SHP77 (cell line): ENCODE results near the gene CHI3L2.

Experiments
- DNase-seq, 2 experiments: peaks; one replicate each; lab custom pipeline; 2025; lab: John Stamatoyannopoulos, UW

The CHI3L2 gene

GRCh38 chr1:111221276-111221632 is 6.3 kb upstream of the CHI3L2 start:
- no peak for DNase-seq

DNA sequence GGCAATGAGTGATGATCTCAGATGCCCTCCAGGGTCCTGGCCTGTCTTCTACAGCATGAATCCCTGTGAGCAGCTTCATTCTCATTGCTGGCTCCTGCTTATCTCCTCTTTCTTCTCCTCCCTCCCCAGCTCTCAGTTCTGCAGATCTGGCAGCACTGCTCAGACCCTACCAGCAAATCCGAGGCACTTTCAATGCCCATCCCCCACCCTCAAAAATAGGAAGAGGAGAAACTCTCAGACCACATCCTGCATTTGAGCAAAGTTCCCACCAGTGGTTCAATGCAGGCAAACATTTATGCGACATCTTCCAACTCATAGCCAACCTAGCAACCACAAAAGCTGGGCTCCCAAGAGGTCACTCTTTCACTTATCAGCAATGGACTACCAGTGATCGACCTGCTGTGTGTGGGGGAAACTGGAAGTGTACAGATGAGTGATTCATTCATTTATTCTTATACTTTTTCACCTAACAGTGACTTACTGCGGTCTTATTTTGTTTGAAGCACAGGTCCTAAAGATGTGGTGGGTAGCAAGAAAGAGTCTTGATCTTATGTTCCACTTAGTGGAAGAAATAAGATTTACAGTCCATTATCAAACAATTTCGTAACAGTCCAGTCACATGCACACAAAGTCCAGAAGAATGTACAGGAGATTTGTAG is 5.8 kb upstream of the CHI3L2 start:
- DNase-seq, result no peak

GRCh38 chr1:111222308-111223125 is 5.0 kb upstream of the CHI3L2 start:
- peak; percentile 35 to 64 for DNase-seq

GRCh38 chr1:111223126-111223685 is 4.3 kb upstream of the CHI3L2 start:
- no peak for DNase-seq

DNA sequence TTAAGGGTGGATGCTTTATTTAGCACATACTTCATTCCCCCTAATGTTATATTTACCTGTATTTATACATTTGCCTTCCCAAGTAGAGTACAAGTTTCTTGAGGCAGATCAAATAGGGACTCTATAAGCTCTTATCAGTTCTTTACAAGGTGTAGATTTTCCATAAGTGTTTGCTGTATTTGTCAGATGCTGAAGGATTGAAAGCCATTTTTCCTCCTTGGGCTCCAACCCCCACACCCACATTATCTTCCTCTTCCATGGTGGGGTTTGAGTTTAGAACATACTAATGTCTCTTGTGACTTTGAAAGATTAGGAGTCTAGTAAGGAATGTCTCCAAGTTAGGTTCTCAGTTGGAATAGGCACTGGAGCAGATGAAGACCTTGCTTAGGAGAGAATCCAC is 2.4 kb upstream of the CHI3L2 start:
- no peak for DNase-seq

DNA sequence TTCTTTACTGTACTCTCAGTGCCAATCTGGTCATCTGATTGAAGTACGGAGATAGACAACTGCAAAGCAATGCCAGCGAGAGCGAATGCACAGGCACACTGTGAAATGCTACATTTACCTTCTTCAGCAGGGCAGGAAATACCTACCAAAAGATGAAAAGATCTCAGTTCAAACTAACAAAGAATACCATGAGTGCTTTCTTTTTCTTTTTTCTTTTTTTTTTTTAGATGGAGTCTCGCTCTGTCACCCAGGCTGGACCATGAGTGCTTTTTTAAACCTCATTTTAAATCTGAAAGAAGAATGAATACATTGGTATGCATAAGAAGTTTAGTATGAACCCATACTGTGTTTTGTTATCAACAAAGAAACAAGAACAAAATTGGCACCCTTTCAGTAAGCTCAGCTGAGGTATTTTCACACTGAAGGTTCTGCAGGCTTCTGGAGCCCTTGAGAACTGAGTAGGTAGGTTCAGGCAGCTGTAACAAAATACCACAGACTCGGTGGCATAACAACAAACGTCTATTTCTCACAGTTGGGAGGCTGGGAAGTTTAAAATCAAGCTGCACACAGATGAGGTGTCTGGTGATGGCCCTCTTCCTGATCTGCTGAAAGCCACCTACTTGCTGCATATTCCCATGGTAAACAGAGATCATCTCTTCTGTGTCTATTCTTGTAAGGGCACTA is 1.7 kb upstream of the CHI3L2 start:
- DNase-seq, result no peak

DNA sequence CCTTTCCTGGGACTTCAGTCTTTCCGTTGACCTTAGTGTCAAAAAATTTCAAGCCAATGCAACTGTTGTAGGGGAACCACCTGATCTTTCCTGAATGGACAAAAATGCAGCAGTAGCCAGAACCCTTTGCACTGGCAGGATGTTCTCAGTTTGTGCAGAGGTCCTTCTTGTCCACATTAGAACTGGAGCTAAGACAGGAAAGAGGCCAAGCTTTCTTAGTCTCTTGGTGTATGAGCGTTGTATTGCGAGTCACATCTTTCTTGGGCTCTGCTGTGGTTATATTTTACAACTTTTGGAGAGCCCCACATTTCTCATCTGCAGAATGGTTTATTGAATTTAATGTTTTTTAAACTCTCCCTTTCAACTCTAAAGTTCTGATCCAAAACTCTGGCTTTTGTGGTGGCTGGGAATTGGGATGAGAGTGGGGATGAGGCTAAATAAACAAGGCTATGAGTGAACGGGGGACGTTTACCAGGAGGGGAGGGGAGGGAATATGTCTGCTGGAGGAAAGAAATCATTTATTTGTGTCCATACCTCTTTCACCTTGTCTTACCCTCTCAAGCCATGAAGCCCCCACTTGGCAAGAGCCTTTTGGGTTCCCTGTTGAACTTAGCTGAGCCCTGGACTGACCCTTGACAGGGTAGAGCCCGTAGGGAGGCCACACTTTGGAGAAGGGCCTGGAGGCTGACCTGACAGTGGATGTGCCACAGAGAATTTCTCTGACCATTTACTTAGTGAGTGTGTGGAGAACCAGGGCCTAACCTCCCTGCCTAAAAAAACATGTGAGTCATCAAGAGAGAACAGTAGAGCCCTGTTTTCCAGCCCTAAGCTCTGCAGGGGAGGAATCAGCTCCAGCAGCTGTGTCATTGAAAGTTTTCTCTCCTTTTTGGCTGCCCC is 586 bp downstream of the CHI3L2 start:
- DNase-seq, result no peak

DNA sequence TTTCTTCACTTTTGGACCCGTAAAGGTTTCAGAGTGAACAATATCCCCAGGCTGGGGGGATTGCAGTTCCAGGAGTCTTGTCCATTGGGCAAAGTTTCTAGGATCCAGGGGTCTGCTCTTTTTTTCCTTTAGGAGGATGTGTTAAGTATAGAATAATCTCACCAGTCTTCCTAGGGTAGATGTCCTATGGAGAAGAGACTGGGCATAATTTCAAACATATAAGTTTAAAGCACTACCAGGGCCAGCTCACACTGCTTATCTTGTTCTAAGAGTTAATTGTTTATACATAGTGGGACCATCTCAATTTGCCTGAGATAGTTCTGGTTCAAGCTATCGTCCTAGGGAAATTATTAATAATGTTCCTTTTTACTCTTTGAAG is 1.2 kb downstream of the CHI3L2 start:
- no peak for DNase-seq

GRCh38 chr1:111232134-111232533 is 4.6 kb downstream of the CHI3L2 start:
- DNase-seq, result no peak

- DNase-seq, result no peak
These were observed 6.7 kb downstream of the CHI3L2 start for GRCh38 chr1:111234258-111234657.

GRCh38 chr1:111234866-111235265 is 7.4 kb downstream of the CHI3L2 start:
- no peak for DNase-seq

DNA sequence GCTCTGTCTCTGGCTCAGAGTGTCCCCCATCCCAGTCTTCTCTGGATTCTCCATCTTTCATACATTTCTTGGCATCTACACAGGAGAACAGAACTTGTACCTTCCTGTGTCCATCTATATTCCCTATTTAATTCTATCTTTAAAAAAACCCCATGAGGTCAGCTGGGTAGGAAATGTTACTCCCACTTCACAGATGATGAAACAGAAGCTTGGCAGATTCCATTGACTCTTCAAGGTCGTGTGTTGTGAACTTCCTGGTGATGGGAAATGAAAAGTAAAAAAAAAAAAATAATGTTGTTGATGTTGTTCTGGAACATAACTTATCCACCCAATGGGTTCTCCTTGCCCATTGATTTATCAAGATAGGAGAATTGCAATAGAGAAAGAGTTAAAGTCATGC is 8.9 kb downstream of the CHI3L2 start:
- no peak for DNase-seq

DNA sequence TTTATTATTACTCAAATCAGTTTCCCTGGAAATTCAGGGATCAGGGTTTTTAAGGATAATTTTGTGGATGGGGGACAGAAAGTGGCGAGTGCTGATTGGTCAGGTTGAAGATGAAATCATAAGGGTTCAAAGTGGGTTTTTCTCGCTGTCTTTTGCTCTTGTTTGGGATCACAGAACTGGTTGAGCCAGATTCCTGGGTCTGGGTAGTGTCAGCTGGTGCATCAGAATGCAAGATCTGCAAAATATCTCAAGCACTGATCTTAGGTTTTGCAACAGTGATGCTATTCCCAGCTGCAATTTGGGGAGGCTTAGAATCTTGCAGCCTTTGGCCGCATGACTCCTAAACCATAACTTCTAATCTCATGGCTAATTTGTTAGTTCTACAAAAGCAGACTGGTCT is 9.3 kb downstream of the CHI3L2 start:
- DNase-seq, result no peak

GRCh38 chr1:111238056-111238795 is 10.7 kb downstream of the CHI3L2 start:
- no peak for DNase-seq

GRCh38 chr1:111241797-111242196 is 14.3 kb downstream of the CHI3L2 start:
- DNase-seq, result no peak

- DNase-seq, result no peak
These were observed 15.5 kb downstream of the CHI3L2 start for GRCh38 chr1:111242805-111243523.

DNA sequence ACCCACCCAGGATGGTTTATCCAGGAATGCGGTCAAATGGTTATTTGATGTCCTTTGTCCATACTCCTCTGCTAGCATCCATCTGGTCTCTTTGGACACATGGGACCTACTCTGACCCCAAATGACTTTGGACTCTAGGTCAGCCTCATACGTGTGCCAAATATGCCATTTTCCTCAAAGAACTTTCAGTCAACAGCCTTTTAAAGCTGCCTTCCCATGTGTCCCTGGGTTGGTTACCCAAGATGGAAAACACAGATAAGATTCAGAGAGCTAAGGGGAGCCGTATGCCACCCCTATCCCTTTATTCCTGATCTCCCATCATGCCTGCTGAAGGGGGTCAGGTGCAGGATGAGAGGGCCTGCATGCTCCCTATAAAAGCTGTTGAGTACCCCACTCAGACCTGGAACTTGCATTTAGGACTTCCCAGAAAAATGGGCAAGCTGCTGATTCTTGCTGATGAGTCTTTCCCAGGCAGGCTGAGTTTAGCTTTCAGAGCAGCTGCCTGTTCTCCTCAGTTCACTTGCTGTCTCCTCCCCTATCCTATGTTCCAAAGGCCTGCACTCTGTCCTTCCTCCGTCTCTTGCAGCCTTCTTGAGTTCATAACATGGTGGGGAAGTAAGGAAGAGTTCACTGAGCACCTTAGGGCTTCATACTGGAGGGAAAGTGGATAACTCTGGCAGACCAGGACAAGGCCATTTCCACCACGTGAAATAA is 19.8 kb downstream of the CHI3L2 start:
- DNase-seq, result no peak

GRCh38 chr1:111249960-111250359 is 22.4 kb downstream of the CHI3L2 start:
- no peak for DNase-seq

DNA sequence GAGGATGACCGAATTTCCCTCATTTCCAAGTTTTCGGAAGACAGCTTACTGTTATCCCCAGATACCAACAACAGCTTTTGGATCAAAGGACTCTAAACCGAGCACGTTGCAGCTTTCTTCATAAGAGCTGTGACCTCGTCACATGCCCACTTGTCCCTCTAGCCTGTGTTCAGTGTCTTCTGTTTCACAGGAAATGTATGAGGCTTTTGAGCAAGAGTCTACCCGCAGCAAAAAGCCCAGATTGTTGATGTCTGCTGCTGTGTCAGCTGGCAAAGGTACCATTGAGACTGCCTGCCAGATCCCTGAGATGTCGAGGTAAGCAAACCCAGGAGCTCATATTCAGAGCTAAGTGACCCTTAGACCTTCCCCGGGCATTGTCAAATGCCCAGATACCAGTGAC is 24.1 kb downstream of the CHI3L2 start:
- no peak for DNase-seq

DNA sequence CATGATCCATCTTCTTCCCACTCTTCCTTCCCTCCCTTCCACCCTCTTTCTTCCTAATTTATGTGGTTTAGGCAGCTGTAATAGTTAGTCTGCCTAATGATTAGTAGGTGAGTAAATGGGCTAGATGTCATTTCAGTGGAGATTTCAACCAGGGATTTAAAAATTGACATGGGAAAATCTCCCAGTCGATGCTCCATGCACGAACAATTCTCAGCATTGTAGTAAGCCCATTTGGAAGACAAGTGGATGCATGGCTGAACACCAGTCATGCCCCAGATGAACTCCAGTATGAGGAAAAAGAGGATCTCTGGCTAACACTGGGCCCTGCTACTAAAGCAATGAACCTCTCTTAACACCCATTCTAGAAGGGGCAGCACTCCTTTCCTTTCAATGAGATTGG is 25.3 kb downstream of the CHI3L2 start:
- no peak for DNase-seq
